HepG2 (cell line): Measurements from ENCODE around the gene RRN3. TPM values are rescaled to one million over a fixed set of nuclear protein-coding genes. Genes with fewer than 3 reads are reported as not detected.

Experiments
- CHD2 ChIP-seq: IDR thresholded peaks from 2 replicates; pipeline ENCODE4 v1.6.1; 2011; ENCODE audit warnings: low read depth, low read length, improper control_type of control experiment
- HOXA5 ChIP-seq: sonication (generic); formaldehyde crosslinking; IDR thresholded peaks from 2 replicates; pipeline ENCODE4 v1.4.0; 2020; ENCODE audit warnings: missing genetic modification reagents
- MEIS1 ChIP-seq: sonication (generic); formaldehyde crosslinking; IDR thresholded peaks from 2 replicates; pipeline ENCODE4 v1.9.0; 2021; ENCODE audit warnings: mild to moderate bottlenecking, missing genetic modification reagents, moderate library complexity, borderline replicate concordance
- MYPOP ChIP-seq: sonication (generic); formaldehyde crosslinking; IDR thresholded peaks from 2 replicates; pipeline ENCODE4 v1.8.1; 2023; ENCODE audit warnings: mild to moderate bottlenecking, moderate library complexity, missing genetic modification reagents
- NFE2L2 ChIP-seq: fragments of 150-350 bp; IDR thresholded peaks from 2 replicates; pipeline ENCODE4 v1.6.1; 2014; ENCODE audit warnings: low read length
- NR0B2 ChIP-seq: sonication (generic); formaldehyde crosslinking; IDR thresholded peaks from 2 replicates; pipeline ENCODE4 v1.4.0; 2020; ENCODE audit warnings: mild to moderate bottlenecking, missing genetic modification reagents
- PTBP1 ChIP-seq: fragments of 200-400 bp; formaldehyde crosslinking; IDR thresholded peaks from 2 replicates; pipeline ENCODE4 v1.6.1; 2018; ENCODE audit warnings: low read length, low read depth; ENCODE audit not compliant: poor library complexity, severe bottlenecking
- RBM22 ChIP-seq: fragments of 200-400 bp; formaldehyde crosslinking; optimal IDR thresholded peaks from 2 replicates; pipeline ENCODE3; 2017; ENCODE audit warnings: mild to moderate bottlenecking, low read length, moderate library complexity
- REPIN1 ChIP-seq: sonication (generic); formaldehyde crosslinking; IDR thresholded peaks from 2 replicates; pipeline ENCODE4 v1.8.0; 2022; ENCODE audit warnings: missing genetic modification reagents, low read depth, mild to moderate bottlenecking, borderline replicate concordance
- SKI ChIP-seq: fragments of 450-650 bp; IDR thresholded peaks from one replicate; pipeline ENCODE4 v1.6.1; 2018; ENCODE audit warnings: mild to moderate bottlenecking; ENCODE audit not compliant: partially characterized antibody
- SRY ChIP-seq: sonication (generic); formaldehyde crosslinking; IDR thresholded peaks from 2 replicates; pipeline ENCODE4 v1.8.0; 2022; ENCODE audit warnings: mild to moderate bottlenecking, missing genetic modification reagents
- TRAFD1 ChIP-seq: sonication (generic); formaldehyde crosslinking; IDR thresholded peaks from 2 replicates; pipeline ENCODE4 v1.5.1; 2020; ENCODE audit warnings: missing genetic modification reagents, mild to moderate bottlenecking, borderline replicate concordance
- ZBTB7A ChIP-seq: sonication (generic); formaldehyde crosslinking; IDR thresholded peaks from 2 replicates; pipeline ENCODE4 v1.8.0; 2022; ENCODE audit warnings: mild to moderate bottlenecking, missing genetic modification reagents
- ZMYM3 ChIP-seq: sonication (generic); formaldehyde crosslinking; IDR thresholded peaks from 2 replicates; pipeline ENCODE4 v1.5.1; 2020; ENCODE audit warnings: mild to moderate bottlenecking, missing genetic modification reagents
- ZNF121 ChIP-seq: sonication (generic); formaldehyde crosslinking; IDR thresholded peaks from 2 replicates; pipeline ENCODE4 v1.5.0; 2020; ENCODE audit warnings: mild to moderate bottlenecking, missing genetic modification reagents
- ZNF205 ChIP-seq: IDR thresholded peaks from 2 replicates; pipeline ENCODE4 v1.6.1; 2018; ENCODE audit warnings: missing biosample characterization, missing genetic modification reagents
- ZNF251 ChIP-seq: sonication (generic); formaldehyde crosslinking; IDR thresholded peaks from 2 replicates; pipeline ENCODE4 v1.9.0; 2021; ENCODE audit warnings: mild to moderate bottlenecking, missing genetic modification reagents
- ZNF260 ChIP-seq: sonication (generic); formaldehyde crosslinking; IDR thresholded peaks from 2 replicates; pipeline ENCODE4 v1.4.0; 2020; ENCODE audit warnings: missing genetic modification reagents, low read depth, mild to moderate bottlenecking, borderline replicate concordance
- ZNF329 ChIP-seq: sonication (generic); formaldehyde crosslinking; IDR thresholded peaks from 2 replicates; pipeline ENCODE4 v1.9.0; 2021; ENCODE audit warnings: low read depth, mild to moderate bottlenecking, missing genetic modification reagents
- ZNF432 ChIP-seq: sonication (generic); formaldehyde crosslinking; IDR thresholded peaks from 2 replicates; pipeline ENCODE4 v1.5.0; 2020; ENCODE audit warnings: missing genetic modification reagents, mild to moderate bottlenecking, borderline replicate concordance
- ZNF7 ChIP-seq: IDR thresholded peaks from 2 replicates; pipeline ENCODE4 v1.6.1; 2016; ENCODE audit warnings: missing biosample characterization, missing genetic modification reagents
- ZNF75D ChIP-seq: sonication (generic); formaldehyde crosslinking; IDR thresholded peaks from 2 replicates; pipeline ENCODE4 v1.8.1; 2023; ENCODE audit warnings: missing genetic modification reagents, mild to moderate bottlenecking, borderline replicate concordance
- polyA plus RNA-seq, 8 experiments: library from polyadenylated mRNA; depleted of rRNA in 3 of 8; stranded (reverse) in 7 of 8; unstranded in 1 of 8; fragments of >200 nt; fragmentation: Illumina TruSeq in 4 of 8; extraction: Trizol in 4 of 8; gene quantifications; 2 replicates each; pipeline versions ENCODE4 v1.2.1 to v1.2.3, GENCODE V29; 2011 to 2016; ENCODE audit warnings: low read depth in 4 of 8, missing spikeins in 1 of 8, mixed read lengths in 1 of 8; ENCODE audit not compliant: insufficient read depth in 1 of 8
- total RNA-seq, 5 experiments: library from RNA; depleted of rRNA; stranded (reverse); fragments of >200 nt; fragmentation: Illumina TruSeq; extraction: Trizol; gene quantifications; 2 replicates each; pipeline ENCODE4 v1.2.3, GENCODE V29; 2016; ENCODE audit warnings: low read depth in 1 of 5
- TF ChIP-seq, protein P1 (sequence below): sonication (generic); formaldehyde crosslinking; IDR thresholded peaks from 2 replicates; pipeline ENCODE4 v1.4.0; 2020; ENCODE audit warnings: mild to moderate bottlenecking, missing genetic modification reagents, borderline replicate concordance

Gene RRN3
- total and polyA plus RNA-seq, 2 of the 13 experiments (the other 11 are each of a cell fraction or from before 2014, with no cell fraction given) = 45.8 to 67.0 TPM

DNA sequence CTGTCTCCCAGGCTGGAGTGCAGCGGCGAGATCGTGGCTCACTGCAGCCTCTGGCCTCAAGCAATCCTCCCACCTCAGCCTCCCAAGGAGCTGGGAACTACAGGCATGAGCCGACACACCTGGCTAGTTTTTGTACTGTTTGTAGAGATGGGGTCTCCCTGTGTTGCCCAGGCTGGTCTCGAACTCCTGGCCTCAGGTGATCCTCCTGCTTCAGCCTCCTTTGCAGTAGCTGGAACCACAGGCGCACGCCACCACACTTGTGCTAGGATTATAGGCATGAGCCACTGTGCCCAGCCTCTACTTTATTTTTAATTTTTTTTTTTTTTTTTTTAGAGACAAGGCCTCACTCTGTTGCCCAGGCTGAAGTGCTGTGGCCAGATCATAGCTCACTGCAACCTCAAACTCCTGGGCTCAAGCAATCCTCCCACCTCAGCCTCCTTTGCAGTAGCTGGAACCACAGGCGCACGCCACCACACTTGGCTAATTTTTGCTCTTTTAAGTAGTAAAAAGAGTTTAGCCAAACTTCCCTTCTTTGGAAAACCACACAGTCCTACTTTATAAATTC, 42.6 kb downstream of the RRN3 start (continued):
- TF ChIP-seq NR0B2 (CRISPR knock-in tag) = no peak
- no peak for TF ChIP-seq SKI
- TF ChIP-seq MYPOP (CRISPR knock-in tag) = no peak
- TF ChIP-seq TRAFD1 (CRISPR knock-in tag) = 0 out of 2 replicates have a peak, but pooled peaks have one; percentile 36
- TF ChIP-seq ZNF7 = no peak
- TF ChIP-seq RBM22 = no peak
- TF ChIP-seq ZMYM3 (CRISPR knock-in tag) = 0 out of 2 replicates have a peak, but pooled peaks have one; percentile 10
- 0 out of 2 replicates have a peak, but pooled peaks have one; percentile 23 for TF ChIP-seq ZNF121 (CRISPR knock-in tag)
- peak; percentile 64; the same call in 1 of the 2 replicates for TF ChIP-seq MEIS1 (CRISPR knock-in tag)
- TF ChIP-seq CHD2 = no peak
- TF ChIP-seq ZNF260 = no peak
- TF ChIP-seq ZNF432 (CRISPR knock-in tag) = no peak
- peak; percentile 73 for TF ChIP-seq PTBP1
- no peak for TF ChIP-seq ZBTB7A (CRISPR knock-in tag)
- TF ChIP-seq REPIN1 (CRISPR knock-in tag) = no peak
- no peak for TF ChIP-seq SRY (CRISPR knock-in tag)
- TF ChIP-seq HOXA5 (CRISPR knock-in tag) = no peak
- 0 out of 2 replicates have a peak, but pooled peaks have one; percentile 52 for TF ChIP-seq ZNF251 (CRISPR knock-in tag)
- TF ChIP-seq ZNF329 (CRISPR knock-in tag) = no peak
- TF ChIP-seq, protein P1, sequence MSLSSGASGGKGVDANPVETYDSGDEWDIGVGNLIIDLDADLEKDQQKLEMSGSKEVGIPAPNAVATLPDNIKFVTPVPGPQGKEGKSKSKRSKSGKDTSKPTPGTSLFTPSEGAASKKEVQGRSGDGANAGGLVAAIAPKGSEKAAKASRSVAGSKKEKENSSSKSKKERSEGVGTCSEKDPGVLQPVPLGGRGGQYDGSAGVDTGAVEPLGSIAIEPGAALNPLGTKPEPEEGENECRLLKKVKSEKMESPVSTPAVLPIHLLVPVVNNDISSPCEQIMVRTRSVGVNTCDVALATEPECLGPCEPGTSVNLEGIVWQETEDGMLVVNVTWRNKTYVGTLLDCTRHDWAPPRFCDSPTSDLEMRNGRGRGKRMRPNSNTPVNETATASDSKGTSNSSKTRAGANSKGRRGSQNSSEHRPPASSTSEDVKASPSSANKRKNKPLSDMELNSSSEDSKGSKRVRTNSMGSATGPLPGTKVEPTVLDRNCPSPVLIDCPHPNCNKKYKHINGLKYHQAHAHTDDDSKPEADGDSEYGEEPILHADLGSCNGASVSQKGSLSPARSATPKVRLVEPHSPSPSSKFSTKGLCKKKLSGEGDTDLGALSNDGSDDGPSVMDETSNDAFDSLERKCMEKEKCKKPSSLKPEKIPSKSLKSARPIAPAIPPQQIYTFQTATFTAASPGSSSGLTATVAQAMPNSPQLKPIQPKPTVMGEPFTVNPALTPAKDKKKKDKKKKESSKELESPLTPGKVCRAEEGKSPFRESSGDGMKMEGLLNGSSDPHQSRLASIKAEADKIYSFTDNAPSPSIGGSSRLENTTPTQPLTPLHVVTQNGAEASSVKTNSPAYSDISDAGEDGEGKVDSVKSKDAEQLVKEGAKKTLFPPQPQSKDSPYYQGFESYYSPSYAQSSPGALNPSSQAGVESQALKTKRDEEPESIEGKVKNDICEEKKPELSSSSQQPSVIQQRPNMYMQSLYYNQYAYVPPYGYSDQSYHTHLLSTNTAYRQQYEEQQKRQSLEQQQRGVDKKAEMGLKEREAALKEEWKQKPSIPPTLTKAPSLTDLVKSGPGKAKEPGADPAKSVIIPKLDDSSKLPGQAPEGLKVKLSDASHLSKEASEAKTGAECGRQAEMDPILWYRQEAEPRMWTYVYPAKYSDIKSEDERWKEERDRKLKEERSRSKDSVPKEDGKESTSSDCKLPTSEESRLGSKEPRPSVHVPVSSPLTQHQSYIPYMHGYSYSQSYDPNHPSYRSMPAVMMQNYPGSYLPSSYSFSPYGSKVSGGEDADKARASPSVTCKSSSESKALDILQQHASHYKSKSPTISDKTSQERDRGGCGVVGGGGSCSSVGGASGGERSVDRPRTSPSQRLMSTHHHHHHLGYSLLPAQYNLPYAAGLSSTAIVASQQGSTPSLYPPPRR (CRISPR knock-in tag) = peak; percentile 17; the same call in 1 of the 2 replicates
- no peak for TF ChIP-seq NFE2L2
- no peak for TF ChIP-seq ZNF75D (CRISPR knock-in tag)
- no peak for TF ChIP-seq ZNF205
